MM.1S (cell line): ENCODE results near the gene ZNF670.

Experiments
- CTCF ChIP-seq: fragments of 300-600 bp; sonication (generic); IDR thresholded peaks from 2 replicates; pipeline ENCODE4 v1.5.1; 2016; ENCODE audit warnings: antibody characterized with exemption, low read length, mixed read lengths
- EZH2 ChIP-seq: fragments of 300-600 bp; sonication (generic); optimal IDR thresholded peaks from 2 replicates; pipeline ENCODE3; 2017; ENCODE audit warnings: low read depth, mild to moderate bottlenecking, antibody characterized with exemption, low read length, mixed read lengths

- TF ChIP-seq CTCF (no peak), EZH2 (no peak)
Observed at GRCh38 chr1:247110627-247111258, 32.1 kb upstream of the ZNF670 start.
